GM21737 (cell line): ENCODE measurements around the gene CNKSR3.
"Not testable (repeated sequence)": the region's sequence is repeated elsewhere in the genome, so short reads cannot be mapped to it uniquely, and the experiment has no call there.

Experiments used
- ATAC-seq: cut with Tn5 transposase; IDR thresholded peaks from one replicate; pipeline ENCODE4 v1.9.1; 2021; ENCODE audit warnings: mild to moderate bottlenecking, moderate library complexity; ENCODE audit not compliant: unreplicated experiment

The CNKSR3 gene

DNA sequence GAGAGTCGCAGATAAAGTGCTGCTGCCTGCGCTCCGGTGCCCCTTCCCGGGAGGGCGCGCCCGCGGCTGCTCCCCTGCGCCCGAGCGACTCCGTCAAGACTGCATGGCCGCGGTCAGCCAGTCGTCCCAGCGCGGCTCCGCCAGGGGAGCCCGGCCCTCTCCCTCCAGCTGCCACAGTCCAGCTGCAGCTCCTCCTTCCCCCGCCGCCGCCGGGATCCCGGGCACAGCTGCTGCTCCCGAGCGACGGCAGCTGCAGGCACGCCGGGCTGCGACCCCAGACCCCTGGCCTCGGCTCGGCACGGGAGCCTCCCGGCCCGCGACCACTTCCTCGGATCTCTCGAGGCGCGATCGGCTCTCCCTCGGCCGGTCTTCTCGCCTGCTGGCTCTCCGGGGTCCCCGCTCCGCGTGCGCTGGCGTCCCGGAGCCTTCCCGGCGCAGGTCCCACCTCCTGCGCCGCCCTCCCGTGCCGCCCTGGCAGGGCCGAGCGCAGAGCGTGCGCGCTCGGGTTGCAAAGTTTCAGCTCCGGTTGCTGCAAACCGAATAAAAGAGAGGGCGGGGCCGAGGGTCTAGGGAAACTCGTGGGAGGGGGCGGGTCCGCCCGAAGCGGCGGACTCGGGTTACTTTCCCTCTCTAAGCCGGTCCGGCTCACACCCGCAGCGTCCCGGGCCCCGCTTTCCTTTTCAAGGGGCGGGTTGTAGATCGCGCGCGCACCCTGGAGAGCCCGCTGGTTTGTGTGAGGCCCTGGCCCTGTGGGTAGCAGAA is at the start of gene CNKSR3:
Gene CNKSR3, minus strand, starts transcription at position 542 of the 762 bp plus-strand sequence. CDS start 571 bp downstream, outside the sequence.
- peak; percentile 64 for ATAC-seq

- no peak for ATAC-seq
Measured at GRCh38 chr6:154558984-154559383, 48.5 kb upstream of the CNKSR3 start.

- ATAC-seq, result no peak
Measured at GRCh38 chr6:154558513-154558912, 48.0 kb upstream of the CNKSR3 start.

DNA sequence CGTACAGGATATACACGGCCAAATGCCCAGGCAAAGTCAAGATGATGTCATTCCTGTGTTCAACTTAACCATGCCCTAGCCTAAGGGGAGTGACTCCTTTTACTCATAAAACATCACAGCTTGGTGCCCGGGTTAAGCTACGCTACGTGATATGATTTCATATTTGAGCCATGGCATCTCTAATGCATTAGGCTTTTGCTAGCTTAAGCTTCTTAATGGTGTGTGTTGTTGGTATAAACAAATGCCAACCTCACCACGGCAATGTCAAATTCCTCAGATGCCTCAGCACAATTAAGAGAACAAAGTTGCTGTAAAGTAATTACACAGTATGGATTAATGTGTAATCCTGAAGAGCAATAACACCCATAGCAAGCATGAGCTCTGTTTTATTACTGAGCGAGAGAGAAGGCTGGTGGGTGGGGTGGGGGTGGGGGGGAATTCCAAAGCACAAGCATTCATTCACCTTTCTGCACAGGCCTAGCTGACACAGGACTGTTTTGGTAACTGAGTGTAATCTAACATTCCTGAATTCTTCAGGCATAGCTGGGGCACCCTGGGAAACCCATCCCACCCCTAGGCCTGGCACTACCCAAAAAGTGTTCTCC is 44.7 kb upstream of the CNKSR3 start:
- ATAC-seq, result no peak

DNA sequence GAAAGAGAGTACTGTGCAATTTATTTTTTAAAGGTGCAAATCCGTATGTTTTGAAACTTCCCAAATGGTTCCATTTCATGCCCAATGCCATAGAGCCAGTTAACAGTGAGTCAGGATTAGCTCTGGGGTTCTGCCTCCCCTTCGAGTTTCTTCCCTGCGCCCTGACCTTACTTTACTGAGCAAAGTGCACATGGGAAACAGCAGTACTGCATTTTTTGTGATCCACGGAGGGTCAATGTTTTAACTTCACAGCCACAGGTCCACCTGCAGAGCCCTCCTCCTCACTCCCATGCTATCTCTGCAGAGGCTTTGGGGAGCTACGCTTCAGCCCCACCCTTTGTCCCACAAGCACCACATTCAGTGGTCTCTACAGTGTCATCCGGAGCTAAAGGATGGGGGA is 44.0 kb upstream of the CNKSR3 start:
- no peak for ATAC-seq

- no peak for ATAC-seq
Measured at GRCh38 chr6:154550779-154551178, 40.3 kb upstream of the CNKSR3 start.

- ATAC-seq, result no peak
Measured at GRCh38 chr6:154549179-154549578, 38.7 kb upstream of the CNKSR3 start.

DNA sequence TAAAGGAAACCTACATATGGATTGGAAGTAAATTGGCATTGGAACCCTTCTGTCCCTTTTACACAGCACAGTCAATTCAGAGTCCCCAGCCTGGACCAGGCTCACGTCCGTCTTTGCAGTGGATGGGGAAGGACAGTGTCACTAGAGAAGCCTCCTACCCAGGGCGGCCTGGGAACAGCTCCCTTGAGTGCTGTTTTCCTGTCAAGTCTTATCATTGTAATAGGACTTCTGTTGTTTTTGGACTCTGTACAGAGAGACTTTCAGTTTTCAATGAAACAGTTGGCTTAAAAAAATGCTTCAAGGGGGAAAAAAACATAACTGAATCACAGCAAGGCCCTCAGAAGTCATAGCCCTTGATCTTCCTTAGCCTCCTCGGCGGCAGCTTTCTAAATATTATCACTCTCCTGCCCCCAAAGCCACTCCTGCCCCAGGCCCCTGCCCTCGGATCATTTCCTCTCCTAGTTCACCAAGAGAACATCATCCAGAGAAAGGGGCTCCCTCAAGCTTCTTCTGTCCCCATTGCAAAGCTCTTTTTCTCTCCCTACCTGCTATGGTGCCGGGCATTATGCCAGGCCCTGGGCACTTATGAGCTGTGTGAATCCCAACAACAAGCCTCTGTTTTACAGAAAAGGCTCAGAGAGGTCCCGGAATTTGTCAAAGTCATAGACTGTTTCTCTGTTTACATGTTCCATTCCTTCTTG is 37.8 kb upstream of the CNKSR3 start:
- no peak for ATAC-seq

- no peak for ATAC-seq
Measured at GRCh38 chr6:154543628-154544027, 33.1 kb upstream of the CNKSR3 start.

DNA sequence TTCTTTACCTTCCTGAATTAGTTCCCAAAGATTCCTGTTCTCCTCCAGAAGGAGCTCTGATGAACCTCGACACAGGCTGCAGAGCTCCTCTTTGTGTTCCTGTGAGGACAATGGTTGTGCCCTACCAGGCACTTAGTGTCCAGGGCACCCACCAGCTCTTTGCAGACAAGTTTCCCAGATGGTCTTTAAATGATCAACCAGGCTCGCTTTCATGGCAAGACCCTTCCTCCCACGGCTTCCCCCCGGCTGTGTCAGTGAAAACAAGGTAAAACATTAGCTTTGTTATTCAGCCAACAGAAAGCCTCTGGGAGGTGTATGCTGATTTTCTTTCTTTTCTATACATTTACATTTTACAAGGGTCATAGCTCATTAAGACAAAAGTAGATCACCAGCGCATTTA is 32.3 kb upstream of the CNKSR3 start:
- no peak for ATAC-seq

DNA sequence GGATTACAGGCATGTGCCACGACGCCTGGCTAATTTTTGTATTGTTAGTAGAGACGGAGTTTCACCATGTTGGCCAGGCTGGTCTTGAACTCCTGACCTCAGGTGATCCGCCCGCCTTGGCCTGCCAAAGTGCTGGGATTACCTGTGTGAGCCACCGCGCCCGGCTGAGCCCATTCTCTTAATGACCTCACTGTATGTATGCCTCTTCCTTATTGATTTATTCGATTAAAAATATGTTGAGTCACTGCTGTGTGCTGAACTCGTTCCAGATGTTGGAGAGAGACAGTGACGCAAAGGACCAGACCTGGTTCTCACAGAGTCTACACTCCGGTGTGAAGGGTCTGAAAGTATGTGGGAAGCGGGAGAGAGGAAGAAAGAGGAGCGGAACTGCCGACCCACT is 31.4 kb upstream of the CNKSR3 start:
- not testable (repeated sequence) for ATAC-seq

DNA sequence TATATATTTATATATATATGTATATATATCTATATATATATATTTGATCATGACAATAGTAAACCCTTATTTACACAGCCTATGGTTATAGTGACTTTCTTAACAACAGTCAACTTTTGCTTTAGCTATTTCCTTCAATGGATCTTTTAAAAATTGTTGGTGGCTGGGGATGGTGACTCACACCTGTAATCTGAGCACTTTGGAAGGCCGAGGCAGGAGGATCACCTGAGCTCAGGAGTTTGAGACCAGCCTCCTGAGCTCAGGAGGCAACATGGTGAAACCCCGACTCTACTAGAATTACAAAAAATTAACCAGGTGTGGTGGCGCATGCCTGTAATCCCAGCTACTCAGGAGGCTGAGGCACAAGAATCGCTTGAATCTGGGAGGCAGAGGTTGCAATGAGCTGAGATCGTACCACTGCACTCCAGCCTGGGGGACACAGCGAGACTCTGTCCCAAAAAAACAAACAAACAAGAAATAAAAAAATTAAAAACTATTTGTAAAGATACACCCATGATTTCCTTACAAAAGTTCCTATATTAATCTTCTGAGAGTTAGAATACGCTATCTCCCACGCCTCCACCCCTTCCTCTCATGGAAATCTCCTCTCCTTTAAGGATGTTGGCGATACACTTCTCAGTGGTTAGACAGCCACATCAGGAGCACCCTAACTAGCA is 29.2 kb upstream of the CNKSR3 start:
- ATAC-seq, result no peak

DNA sequence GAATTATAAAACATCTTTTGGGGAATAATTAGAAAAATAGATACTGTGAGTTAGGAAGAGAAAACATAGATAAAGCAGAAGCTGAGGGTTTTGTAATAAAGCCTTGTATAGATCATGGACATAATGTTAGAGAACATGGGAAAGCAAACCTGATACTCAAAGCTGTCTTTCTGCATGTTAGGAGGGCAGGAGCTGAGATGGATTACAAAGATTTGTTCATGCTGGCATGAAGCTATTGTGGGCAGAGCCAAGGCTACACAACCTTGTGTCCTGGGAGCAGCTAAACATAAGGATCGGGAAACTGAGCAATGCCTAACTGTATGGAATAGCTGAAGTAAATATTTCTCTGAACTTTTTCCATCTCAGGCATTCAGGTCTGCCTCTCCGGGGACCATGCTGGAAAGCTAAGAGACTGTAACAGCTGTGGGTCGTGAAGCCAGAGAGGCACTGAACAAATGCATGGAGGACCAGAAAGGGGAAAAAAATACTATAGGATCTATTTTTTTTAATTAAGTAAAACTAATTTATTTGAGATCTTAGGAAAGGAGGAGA is 28.2 kb upstream of the CNKSR3 start:
- ATAC-seq, result no peak

GRCh38 chr6:154537511-154538325 is 27.2 kb upstream of the CNKSR3 start:
- no peak for ATAC-seq

DNA sequence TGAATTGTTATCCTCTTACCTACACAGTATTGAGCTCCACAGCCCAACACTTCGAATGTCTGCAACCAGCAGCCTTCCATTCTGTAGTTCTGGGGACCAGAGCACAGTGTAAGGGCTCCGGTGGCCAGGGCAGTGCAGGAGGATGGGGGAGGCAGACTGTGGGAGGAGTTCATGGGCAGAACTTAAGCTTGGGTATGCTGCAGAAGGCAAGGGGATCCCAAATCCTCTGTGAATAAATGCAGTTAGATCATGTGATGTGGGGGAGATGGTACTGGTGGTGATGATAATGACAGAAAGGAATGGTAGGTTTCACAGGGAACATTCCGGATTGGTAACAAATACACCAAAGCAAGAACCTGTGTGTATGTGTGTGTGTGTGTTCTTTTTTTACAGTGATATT is 26.5 kb upstream of the CNKSR3 start:
- no peak for ATAC-seq

DNA sequence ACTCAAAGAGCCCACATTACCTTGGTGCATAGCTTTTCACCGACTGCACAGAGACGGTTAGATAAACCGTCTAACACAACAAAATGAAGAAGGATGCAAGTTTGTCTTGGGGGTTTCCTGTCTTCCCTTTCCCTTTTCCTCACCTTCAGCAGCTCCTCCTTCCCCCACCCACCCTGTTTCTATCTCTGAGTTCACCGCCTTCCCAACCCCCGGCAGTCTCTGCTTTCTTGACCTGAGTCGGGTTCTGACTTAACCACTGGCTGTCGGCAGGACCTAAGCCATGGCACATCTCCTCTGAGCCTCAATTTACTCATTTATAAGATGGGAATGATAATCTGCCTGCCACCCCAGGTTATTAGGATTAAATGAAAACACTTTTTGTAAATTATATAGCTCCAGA is 25.8 kb upstream of the CNKSR3 start:
- no peak for ATAC-seq

DNA sequence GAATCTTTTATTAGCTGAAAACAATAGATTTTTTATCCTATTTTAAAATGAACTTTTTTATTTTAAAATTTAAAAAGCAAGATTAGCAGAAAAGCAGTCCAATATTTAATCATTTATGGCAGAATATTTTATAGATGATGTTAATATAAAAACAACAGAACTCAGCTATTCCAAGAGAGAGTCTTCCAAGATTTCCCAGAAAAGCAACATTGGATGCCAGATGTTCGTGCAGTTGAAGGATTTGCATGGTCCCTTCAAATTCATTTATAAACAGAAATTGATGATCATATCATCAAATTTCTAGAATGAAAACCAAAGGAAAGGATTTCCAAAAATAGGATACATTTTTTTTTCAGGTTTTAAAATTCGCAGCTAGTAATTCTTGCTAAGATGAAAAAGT is 25.4 kb upstream of the CNKSR3 start:
- no peak for ATAC-seq

DNA sequence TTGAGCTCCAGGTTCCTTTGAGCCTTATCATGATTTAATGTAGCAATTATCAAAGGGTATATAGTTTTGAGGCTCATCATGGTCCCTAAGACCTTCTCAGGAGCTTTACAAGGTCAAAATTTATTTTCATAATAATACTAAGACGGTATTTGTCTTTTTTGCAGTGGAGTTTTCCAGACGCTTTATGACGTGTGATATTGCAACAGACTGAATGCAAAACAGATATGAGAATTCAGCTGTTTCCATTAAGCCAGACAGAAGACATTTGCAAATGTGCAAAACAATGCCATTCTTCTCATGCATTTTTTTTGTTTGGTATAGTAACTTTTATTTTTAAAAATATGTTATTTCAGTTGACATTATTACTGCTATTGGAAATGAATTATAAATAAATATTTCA is 24.7 kb upstream of the CNKSR3 start:
- no peak for ATAC-seq

DNA sequence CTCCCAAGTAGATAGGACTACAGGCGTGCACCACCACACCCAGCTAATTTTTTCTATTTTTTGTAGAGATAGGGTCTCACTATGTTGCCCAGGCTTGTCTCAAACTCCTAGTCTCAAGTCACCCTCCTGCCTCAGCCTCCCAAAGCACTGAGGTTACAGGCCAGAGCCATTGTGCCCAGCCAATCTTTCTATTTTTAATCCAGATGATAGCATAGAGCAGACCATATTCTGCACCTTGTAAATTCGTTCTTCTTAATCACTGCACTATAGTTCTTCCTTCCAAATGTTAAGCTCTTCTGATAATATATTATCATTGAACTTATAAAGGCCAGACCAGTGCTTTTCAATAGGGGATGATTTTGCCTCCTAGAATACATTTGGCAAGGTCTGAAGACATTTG is 24.0 kb upstream of the CNKSR3 start:
- ATAC-seq, result no peak

DNA sequence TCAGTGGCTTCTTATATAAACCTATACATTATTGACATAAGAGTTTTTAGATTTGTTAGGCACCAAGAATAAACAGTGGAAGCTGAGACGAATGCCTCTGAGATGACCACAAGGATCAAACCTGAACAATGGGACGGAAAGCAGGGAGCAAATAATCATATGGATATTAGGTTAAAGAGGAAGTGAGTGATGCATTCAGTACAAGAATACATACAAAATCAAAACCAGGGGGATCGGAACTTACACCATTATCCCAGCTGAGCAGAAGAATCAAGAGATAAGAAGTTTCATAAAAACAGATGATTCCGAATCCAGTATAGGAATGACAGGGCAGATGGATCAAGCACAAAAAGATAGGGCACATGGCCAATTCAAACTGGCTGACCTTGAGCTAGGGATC is 21.9 kb upstream of the CNKSR3 start:
- ATAC-seq, result no peak
